ENCODE results near the gene SDSL. TPM values are rescaled to one million over a fixed set of nuclear protein-coding genes. Genes with fewer than 3 reads are reported as not detected.

Gene SDSL
- total and polyA plus RNA-seq, 4 donors = 3.8 to 13.4 (median 6.8) TPM

DNA sequence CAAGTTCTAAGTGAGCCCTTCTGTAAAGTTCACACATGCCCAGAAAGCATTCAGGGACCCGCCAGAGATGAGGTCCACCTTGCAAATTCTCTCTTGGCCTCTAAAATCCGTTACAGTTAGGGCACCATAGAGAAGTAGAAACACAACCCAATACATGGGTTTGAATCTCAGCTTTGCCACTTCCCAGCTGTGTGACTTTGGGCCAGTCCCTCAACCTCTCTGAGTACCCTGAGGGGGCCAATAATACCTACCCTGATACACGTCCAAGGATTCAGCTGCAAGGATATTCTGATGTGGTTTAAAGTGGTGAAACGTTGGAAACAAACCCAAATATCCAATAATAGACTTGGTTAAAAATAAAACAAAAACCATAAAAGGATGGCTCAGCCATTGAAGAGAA, 37.8 kb downstream of the SDSL start:
- 27 to 35% methylated on average over 4 of the region's 4 CpGs for WGBS, 2 donors
- Histone ChIP-seq H3K4me3 (ENCODE audit: low read length in 2 of 2) (no peak overlapping the region), H3K9me3 (ENCODE audit: control insufficient read depth, low read length) (no peaks in the 10 kb centered on the region), H3K27me3 (ENCODE audit: control insufficient read depth in 1 of 2, insufficient read depth in 2 of 2, low read length in 1 of 2) (no peaks in the 10 kb centered on the region), H3K4me1 (ENCODE audit: control insufficient read depth in 1 of 2, insufficient read depth in 2 of 2, low read length in 2 of 2) (no peaks in the 10 kb centered on the region), H3K27ac (ENCODE audit: low read depth in 1 of 2, low read length in 2 of 2) (no peak overlapping the region), H3K36me3 (ENCODE audit: control insufficient read depth in 1 of 2, insufficient read depth in 2 of 2, low read length in 1 of 2) (no peaks in the 10 kb centered on the region)
- intact Hi-C loops (cut with DNase I) = loop anchor here in 1 of 2 donors (5.0 kb wide), 1 partner anchor 452 kb away; no protein-coding TSS in a partner anchor
- ATAC-seq (ENCODE audit: low FRiP score) (no peak), DNase-seq (no peak)

DNA sequence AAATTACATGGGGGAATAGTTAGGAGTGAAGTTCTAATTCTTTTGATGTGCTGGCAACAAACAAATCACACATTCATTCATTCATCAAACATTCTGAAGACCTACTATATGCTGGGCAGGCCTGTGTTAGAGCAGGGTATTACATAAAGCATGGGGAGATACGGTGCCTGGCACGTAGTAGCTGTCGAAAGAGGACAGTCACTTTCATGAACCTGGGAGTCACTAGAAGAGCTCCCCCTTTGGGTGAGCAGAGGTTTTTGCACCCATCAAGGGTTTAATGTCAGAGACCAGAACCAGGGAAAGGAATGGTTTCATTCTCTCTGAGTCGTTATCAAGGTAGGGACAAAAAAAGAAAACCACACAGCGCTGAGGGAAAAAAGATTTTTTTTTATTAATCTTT, 39.5 kb downstream of the SDSL start:
- WGBS, 2 donors = 22 to 29% methylated on average over 5 of the region's 5 CpGs
- Histone ChIP-seq H3K27me3 (ENCODE audit: control insufficient read depth in 1 of 2, insufficient read depth in 2 of 2, low read length in 1 of 2) (no peaks in the 10 kb centered on the region), H3K4me3 (ENCODE audit: low read length in 2 of 2) (no peak overlapping the region), H3K4me1 (ENCODE audit: control insufficient read depth in 1 of 2, insufficient read depth in 2 of 2, low read length in 2 of 2) (no peaks in the 10 kb centered on the region), H3K36me3 (ENCODE audit: control insufficient read depth in 1 of 2, insufficient read depth in 2 of 2, low read length in 1 of 2) (no peaks in the 10 kb centered on the region), H3K27ac (ENCODE audit: low read depth in 1 of 2, low read length in 2 of 2) (no peak overlapping the region), H3K9me3 (ENCODE audit: control insufficient read depth, low read length) (no peaks in the 10 kb centered on the region)
- ATAC-seq (ENCODE audit: low FRiP score) = no peak
- DNase-seq = no peak
- intact Hi-C loops (cut with DNase I) = loop anchor here (2.0 to 5.0 kb wide), 2 partner anchors 451 kb away; no protein-coding TSS in a partner anchor

DNA sequence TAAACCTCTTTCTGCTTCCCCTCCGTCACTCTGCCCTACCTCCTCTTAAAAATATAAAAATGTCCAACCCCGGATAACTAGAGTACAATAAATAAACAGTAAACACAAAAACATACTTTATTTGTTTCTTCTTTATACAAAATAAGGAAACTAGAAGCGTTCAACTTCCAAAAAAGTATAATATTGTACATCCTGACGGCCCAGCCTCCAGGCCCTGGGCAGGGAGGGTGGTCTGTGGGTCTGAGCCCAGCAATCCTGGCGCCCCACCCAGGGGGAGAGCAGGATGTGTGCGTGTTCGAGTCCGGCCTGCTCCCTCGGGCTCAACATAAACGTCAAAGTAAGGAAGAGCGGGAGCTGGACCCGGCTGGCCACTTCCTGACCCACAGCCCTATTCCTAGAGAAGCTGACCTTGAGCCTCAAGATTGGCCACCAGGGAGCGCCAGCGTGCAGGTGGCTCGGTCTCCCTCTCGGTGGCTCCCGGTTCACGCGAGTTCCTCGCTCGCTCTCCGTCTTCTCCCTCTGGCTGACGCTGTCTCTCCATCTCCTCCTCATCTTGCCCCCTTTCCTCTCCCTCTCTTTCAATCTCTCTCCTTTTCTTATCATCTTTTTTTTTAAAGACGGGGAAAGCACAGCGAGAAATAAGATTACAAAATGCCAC, 40.1 kb downstream of the SDSL start:
- peak; percentile 89 to 94 for DNase-seq
- Histone ChIP-seq H3K4me1 (ENCODE audit: control insufficient read depth in 1 of 2, insufficient read depth in 2 of 2, low read length in 2 of 2) (no peaks in the 10 kb centered on the region), H3K27me3 (ENCODE audit: control insufficient read depth in 1 of 2, insufficient read depth in 2 of 2, low read length in 1 of 2) (no peaks in the 10 kb centered on the region), H3K36me3 (ENCODE audit: control insufficient read depth in 1 of 2, insufficient read depth in 2 of 2, low read length in 1 of 2) (no peaks in the 10 kb centered on the region), H3K4me3 (ENCODE audit: low read length in 2 of 2) (peak overlapping the region; percentile 8 to 19), H3K9me3 (ENCODE audit: control insufficient read depth, low read length) (no peaks in the 10 kb centered on the region), H3K27ac (ENCODE audit: low read depth in 1 of 2, low read length in 2 of 2) (no peak overlapping the region)
- ATAC-seq (ENCODE audit: low FRiP score) = peak; percentile 80
- intact Hi-C loops (cut with DNase I) = loop anchor here (2.0 to 5.0 kb wide), 2 partner anchors 450 to 451 kb away; no protein-coding TSS in a partner anchor
- WGBS, 2 donors = 8 to 11% methylated on average over 24 to 25 of the region's 25 CpGs

DNA sequence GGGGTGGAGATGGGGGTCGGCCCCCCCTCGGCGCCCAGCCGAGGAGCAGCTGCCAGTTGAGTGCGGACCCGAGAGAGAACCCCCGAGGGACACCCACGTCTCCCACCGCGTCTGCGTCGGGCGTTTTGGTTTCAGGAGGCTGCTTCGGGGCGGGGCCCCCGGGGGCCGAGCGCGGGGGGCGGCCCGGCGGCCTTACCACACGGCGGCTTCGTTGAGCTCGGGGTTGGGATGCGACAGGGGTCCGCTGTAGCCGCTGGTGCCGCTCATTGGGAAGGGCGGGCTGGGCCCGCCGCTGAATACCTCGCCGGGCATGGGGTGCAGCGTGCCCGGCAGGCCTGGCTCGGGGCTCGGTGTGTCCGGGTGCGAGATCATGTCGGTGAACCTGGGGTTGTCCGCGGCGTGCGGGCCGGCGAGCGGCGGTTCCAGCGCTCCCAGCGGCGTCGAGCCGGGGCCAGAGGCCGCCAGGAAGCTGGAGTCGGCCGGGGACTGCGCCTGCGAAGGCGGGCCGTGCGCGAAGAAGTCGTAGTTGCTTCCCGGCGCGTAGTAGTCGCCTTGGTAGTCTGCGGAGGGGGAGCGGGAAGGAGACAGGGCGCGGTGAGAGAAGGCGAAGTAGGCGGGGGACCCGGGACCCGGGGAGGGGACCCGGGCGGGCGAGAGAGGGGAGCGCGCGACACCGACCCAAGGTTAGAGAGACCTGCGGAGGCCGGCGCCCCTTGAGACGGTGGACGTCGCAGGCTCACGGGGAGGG, 41.0 kb downstream of the SDSL start:
- DNase-seq (no peak), ATAC-seq (ENCODE audit: low FRiP score) (no peak)
- Histone ChIP-seq H3K27me3 (ENCODE audit: control insufficient read depth in 1 of 2, insufficient read depth in 2 of 2, low read length in 1 of 2) (no peaks in the 10 kb centered on the region), H3K9me3 (ENCODE audit: control insufficient read depth, low read length) (no peaks in the 10 kb centered on the region), H3K4me3 (ENCODE audit: low read length in 2 of 2) (peak overlapping the region; percentile 8 to 19), H3K27ac (ENCODE audit: low read depth in 1 of 2, low read length in 2 of 2) (no peak overlapping the region), H3K36me3 (ENCODE audit: control insufficient read depth in 1 of 2, insufficient read depth in 2 of 2, low read length in 1 of 2) (no peaks in the 10 kb centered on the region), H3K4me1 (ENCODE audit: control insufficient read depth in 1 of 2, insufficient read depth in 2 of 2, low read length in 2 of 2) (no peaks in the 10 kb centered on the region)
- intact Hi-C loops (cut with DNase I) = loop anchor here (2.0 to 5.0 kb wide), 2 partner anchors 449 to 450 kb away; no protein-coding TSS in a partner anchor
- 1% methylated on average over 72 to 91 of the region's 91 CpGs for WGBS, 2 donors

DNA sequence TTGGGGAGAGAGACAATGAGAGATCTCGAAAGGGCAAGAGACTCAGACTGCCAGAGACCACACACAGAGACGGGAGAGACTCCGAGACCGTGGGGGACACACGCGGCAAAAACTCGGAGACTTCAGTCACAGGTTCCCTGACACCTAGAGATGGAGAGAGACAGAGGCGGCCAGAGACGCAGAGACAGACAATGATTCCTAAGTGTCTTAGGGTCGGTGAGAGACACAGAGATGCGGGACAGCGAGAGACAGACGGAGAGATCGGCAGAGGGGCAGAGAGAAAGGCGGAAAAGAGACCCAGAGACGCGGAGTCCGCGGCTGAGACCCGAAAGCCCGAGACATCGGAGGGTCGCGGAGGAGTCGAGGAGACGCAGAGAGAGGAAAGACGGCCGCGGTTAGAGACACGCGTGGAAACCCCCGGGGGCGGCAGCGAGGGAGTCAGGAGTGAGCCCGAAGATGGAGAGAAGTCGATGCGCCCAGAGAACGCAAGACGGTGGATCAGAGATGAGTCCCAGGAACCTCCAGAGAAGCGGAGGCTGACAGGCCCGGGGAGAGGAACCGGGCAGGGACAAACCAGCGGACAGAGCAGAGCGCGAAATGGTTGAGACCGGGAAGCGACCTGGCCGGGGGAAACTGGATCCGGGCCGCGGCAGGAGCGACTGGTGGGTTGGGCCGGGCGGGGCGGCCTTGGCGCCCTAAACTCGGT, 41.7 kb downstream of the SDSL start:
- DNase-seq (no peak), ATAC-seq (ENCODE audit: low FRiP score) (no peak)
- H3K27ac ChIP-seq (ENCODE audit: low read depth in 1 of 2, low read length in 2 of 2) = no peak overlapping the region
- intact Hi-C loops (cut with DNase I) = loop anchor here (2.0 to 5.0 kb wide), 2 partner anchors 448 to 449 kb away; no protein-coding TSS in a partner anchor
- no peaks in the 10 kb centered on the region for H3K36me3 ChIP-seq (ENCODE audit: control insufficient read depth in 1 of 2, insufficient read depth in 2 of 2, low read length in 1 of 2)
- 2% methylated on average over 52 to 57 of the region's 57 CpGs for WGBS, 2 donors
- H3K4me3 ChIP-seq (ENCODE audit: low read length in 2 of 2) = no peak overlapping the region
- H3K9me3 ChIP-seq (ENCODE audit: control insufficient read depth, low read length) = no peaks in the 10 kb centered on the region
- H3K27me3 ChIP-seq (ENCODE audit: control insufficient read depth in 1 of 2, insufficient read depth in 2 of 2, low read length in 1 of 2) = no peaks in the 10 kb centered on the region
- H3K4me1 ChIP-seq (ENCODE audit: control insufficient read depth in 1 of 2, insufficient read depth in 2 of 2, low read length in 2 of 2) = no peaks in the 10 kb centered on the region

DNA sequence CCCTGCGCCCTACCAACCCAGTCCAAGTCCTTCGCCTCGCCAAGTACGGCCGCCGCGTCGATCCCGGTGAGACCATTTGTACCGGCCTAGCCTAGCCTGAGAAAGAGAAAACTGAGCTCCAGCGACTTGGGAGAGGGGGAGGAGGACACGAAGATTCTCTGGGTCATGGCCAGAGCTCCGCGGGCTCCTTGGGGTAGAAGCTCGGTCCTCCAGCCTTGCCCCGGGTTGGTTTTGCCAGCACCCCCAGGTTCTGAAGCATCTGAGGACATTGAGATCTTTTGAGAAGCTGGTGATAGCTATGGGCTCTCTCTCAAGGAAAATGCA, 42.2 kb downstream of the SDSL start:
- no peaks in the 10 kb centered on the region for H3K27me3 ChIP-seq (ENCODE audit: control insufficient read depth in 1 of 2, insufficient read depth in 2 of 2, low read length in 1 of 2)
- ATAC-seq (ENCODE audit: low FRiP score) = no peak
- intact Hi-C loops (cut with DNase I) = loop anchor here in 1 of 2 donors (5.0 kb wide), 1 partner anchor 448 kb away; no protein-coding TSS in a partner anchor

DNA sequence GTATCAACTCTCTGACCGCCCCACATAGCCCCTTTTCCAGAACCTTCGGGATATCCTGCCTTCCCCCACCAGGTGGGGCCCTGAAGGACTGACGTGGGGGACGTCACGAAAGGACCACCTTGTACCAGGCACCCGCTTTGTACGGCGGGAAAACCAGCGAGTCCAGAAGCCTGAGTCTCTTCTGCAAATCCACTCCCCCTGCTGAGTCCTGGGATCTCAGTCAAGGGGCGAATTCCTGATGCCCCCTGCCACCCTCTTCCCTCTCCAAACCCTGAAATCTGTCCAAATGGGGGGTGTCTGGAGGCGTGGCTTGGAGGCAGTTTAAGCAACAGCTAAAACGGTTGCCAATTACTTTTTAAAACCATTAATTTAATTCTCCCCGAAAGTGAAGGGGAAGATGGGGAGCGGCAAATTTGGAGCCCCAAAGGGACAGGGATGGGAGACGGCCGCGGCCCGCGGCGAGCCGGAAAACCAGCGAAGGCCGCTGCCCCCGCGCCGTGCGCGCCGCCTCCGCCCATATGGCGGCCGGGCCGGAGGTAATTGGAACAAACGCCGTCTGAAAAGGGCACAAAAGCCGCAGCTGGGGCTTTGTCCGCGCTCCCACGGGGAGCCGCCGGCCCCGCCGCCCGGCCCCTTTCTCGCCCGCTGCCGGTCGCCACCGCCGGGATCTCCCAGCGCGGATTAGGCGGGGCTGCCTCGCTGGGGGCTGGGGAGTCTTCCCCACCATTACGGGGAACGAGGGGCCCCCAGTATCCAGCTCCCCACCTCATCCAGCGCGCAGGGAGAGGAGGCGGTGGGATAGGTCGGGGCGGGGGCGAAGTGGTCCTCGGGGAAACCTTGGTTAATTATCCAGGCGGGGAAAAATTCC, 42.9 kb downstream of the SDSL start:
- peak overlapping the region in 1 of 2 donors; percentile 12 for H3K4me3 ChIP-seq (ENCODE audit: low read length in 2 of 2)
- intact Hi-C loops (cut with DNase I) = loop anchor here in 1 of 2 donors (5.0 kb wide), 1 partner anchor 447 kb away; no protein-coding TSS in a partner anchor
- ATAC-seq (ENCODE audit: low FRiP score) (no peak), DNase-seq (no peak)
- no peaks in the 10 kb centered on the region for H3K4me1 ChIP-seq (ENCODE audit: control insufficient read depth in 1 of 2, insufficient read depth in 2 of 2, low read length in 2 of 2)
- H3K36me3 ChIP-seq (ENCODE audit: control insufficient read depth in 1 of 2, insufficient read depth in 2 of 2, low read length in 1 of 2) = no peaks in the 10 kb centered on the region
- peaks cover 0 to 1% of the 10 kb centered on the region in 2 donors for H3K27me3 ChIP-seq (ENCODE audit: control insufficient read depth in 1 of 2, insufficient read depth in 2 of 2, low read length in 1 of 2)
- H3K9me3 ChIP-seq (ENCODE audit: control insufficient read depth, low read length) = no peaks in the 10 kb centered on the region
- H3K27ac ChIP-seq (ENCODE audit: low read depth in 1 of 2, low read length in 2 of 2) = no peak overlapping the region
- 1 to 2% methylated on average over 56 to 64 of the region's 64 CpGs for WGBS, 2 donors

More for the DNA sequence above, 42.2 kb downstream of the SDSL start:
- H3K4me1 ChIP-seq (ENCODE audit: control insufficient read depth in 1 of 2, insufficient read depth in 2 of 2, low read length in 2 of 2) = no peaks in the 10 kb centered on the region
- 1% methylated on average over 16 of the region's 16 CpGs for WGBS, 2 donors
- no peak overlapping the region for H3K4me3 ChIP-seq (ENCODE audit: low read length in 2 of 2)
- H3K9me3 ChIP-seq (ENCODE audit: control insufficient read depth, low read length) = no peaks in the 10 kb centered on the region
- no peak overlapping the region for H3K27ac ChIP-seq (ENCODE audit: low read depth in 1 of 2, low read length in 2 of 2)
- no peak for DNase-seq
- H3K36me3 ChIP-seq (ENCODE audit: control insufficient read depth in 1 of 2, insufficient read depth in 2 of 2, low read length in 1 of 2) = no peaks in the 10 kb centered on the region

Data from aorta (tissue), 5 donors.